Ovary (tissue), 9 donors: Measurements from ENCODE around the gene JAML. TPM values are rescaled to one million over a fixed set of nuclear protein-coding genes. Genes with fewer than 3 reads are reported as not detected.

Experiments used
- DNase-seq, 5 donors: peaks; one replicate each; pipeline ENCODE4 v3.0.0-alpha.2; 2019 to 2020
- H3K27ac ChIP-seq, 2 donors: fragments of 200-600 bp; one replicate each; pipeline versions ENCODE4 v1.5.1 to v1.8.0; 2019 to 2022
- H3K27me3 ChIP-seq: fragments of 200-600 bp; one replicate; pipeline ENCODE4 v1.8.0; 2022
- H3K36me3 ChIP-seq: fragments of 200-600 bp; sonication (generic); one replicate; pipeline ENCODE4 v1.5.1; 2019
- H3K4me1 ChIP-seq: one replicate; pipeline ENCODE4 v1.8.1; 2013; ENCODE audit warnings: mild to moderate bottlenecking, moderate library complexity; ENCODE audit not compliant: insufficient read depth
- H3K4me3 ChIP-seq: fragments of 200-600 bp; sonication (generic); one replicate; pipeline ENCODE4 v1.5.1; 2017
- H3K9me3 ChIP-seq, 2 donors: fragments of 200-600 bp in 1 of 2; sonication (generic) in 1 of 2; one replicate each; pipeline versions ENCODE4 v1.5.1 to v1.8.1; 2013 to 2019; ENCODE audit warnings: mild to moderate bottlenecking in 1 of 2, moderate library complexity in 1 of 2
- EP300 ChIP-seq: sonication (generic); formaldehyde crosslinking; IDR thresholded peaks from one replicate; pipeline ENCODE4 v1.6.1; 2017; ENCODE audit warnings: antibody characterized with exemption
- POLR2A ChIP-seq: fragments of 450-650 bp; IDR thresholded peaks from one replicate; pipeline ENCODE4 v1.6.1; 2017; ENCODE audit warnings: antibody characterized with exemption, mild to moderate bottlenecking, moderate library complexity
- WGBS, 3 donors: extraction: QIAGEN DNeasy Blood & Tissue Kit in 1 of 3; methylation state at CpG; one replicate each; pipeline versions ENCODE4 v1.1.5 to v1.1.7; 2013 to 2017; 5-methylcytosine and 5-hydroxymethylcytosine counted together
- intact Hi-C, 4 donors: fragments of 100-400 bp; cut with DNase I; formaldehyde crosslinking; loops; one replicate each; pipeline versions ENCODE4 v1.11.0 to v1.15.1; 2022 to 2023
- polyA plus RNA-seq, 2 donors: library from polyadenylated mRNA; stranded (reverse); fragments of 200-250 nt in 1 of 2; fragments of 350-450 nt in 1 of 2; fragmentation: Illumina TruSeq in 1 of 2; extraction: RNeasy Lipid Tissue Mini Kit (QIAGEN cat#74804) in 1 of 2; gene quantifications; one replicate each; pipeline ENCODE4 v1.2.3, GENCODE V29; 2013 to 2014
- total RNA-seq, 7 donors: library from RNA; depleted of rRNA in 2 of 7; stranded (reverse); fragments of >200 nt in 2 of 7; fragmentation: NEBNext Ultra II Directional in 3 of 7; extraction: Animal tissue kit (Norgen Biotek cat#: 25700) in 3 of 7; gene quantifications; one replicate each; pipeline versions ENCODE4 v1.1.0 to v1.2.4, GENCODE V29; 2016 to 2023
- TF ChIP-seq, protein P1 (sequence below), 3 donors: fragments of 450-650 bp in 2 of 3; fragments of 200-600 bp in 1 of 3; IDR thresholded peaks; one replicate each; pipeline versions ENCODE4 v1.5.1 to v1.8.0; 2016 to 2022; ENCODE audit warnings: antibody characterized with exemption in 3 of 3, mild to moderate bottlenecking in 1 of 3
- donor health status: DM: no; HTN: no; CAD: no; lungs with moderate emphysema.
- donor health status: DM: no; HTN: no; CAD: no.
- donor health status: Bipolar disorder and iron deficiency.
- donor health status: DM: yes; HTN: yes; CAD: no.
- donor health status: DM: no; HTN: no; CAD: no.
- donor health status: DM: yes; HTN: yes; CAD: no.

JAML gene
- total and polyA plus RNA-seq, 9 donors: 0.79 to 18.0 (median 2.0) TPM

DNA sequence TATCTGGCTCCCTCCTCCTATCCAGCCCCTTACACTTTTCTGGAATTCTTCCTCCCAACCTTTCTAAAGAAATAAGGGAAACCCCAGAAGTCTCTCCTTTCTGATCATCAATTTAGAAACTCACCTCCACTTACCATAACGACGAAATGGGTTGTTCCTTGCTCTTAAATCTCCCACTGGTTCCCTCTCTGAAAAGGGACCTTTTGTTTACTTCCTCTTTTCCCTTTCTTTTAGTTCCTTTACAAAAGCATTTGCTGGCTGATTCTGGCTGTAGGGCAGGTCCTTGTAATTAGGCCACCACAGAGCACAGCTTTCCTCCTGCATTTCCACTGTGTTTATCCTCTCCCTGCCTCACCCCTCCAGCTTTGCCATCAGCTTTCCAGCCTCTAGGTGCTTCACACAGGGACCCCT is 12.0 kb downstream of the JAML start:
- H3K36me3 ChIP-seq: no peaks in the 10 kb centered on the region
- intact Hi-C loops: no loop called here
- 64 to 73% (median 70%) methylated on average over 2 of the region's 2 CpGs for WGBS, 3 donors
- H3K27ac ChIP-seq: no peak overlapping the region
- no peak for DNase-seq
- no peaks in the 10 kb centered on the region for H3K27me3 ChIP-seq
- TF ChIP-seq, protein P1, sequence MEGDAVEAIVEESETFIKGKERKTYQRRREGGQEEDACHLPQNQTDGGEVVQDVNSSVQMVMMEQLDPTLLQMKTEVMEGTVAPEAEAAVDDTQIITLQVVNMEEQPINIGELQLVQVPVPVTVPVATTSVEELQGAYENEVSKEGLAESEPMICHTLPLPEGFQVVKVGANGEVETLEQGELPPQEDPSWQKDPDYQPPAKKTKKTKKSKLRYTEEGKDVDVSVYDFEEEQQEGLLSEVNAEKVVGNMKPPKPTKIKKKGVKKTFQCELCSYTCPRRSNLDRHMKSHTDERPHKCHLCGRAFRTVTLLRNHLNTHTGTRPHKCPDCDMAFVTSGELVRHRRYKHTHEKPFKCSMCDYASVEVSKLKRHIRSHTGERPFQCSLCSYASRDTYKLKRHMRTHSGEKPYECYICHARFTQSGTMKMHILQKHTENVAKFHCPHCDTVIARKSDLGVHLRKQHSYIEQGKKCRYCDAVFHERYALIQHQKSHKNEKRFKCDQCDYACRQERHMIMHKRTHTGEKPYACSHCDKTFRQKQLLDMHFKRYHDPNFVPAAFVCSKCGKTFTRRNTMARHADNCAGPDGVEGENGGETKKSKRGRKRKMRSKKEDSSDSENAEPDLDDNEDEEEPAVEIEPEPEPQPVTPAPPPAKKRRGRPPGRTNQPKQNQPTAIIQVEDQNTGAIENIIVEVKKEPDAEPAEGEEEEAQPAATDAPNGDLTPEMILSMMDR (IDR thresholded peaks at IDR 0.05): no peak
- TF ChIP-seq POLR2A: no peak
- TF ChIP-seq EP300: no peak
- no peaks in the 10 kb centered on the region for H3K4me1 ChIP-seq
- H3K4me3 ChIP-seq: no peak overlapping the region
- no peaks in the 10 kb centered on the region for H3K9me3 ChIP-seq

DNA sequence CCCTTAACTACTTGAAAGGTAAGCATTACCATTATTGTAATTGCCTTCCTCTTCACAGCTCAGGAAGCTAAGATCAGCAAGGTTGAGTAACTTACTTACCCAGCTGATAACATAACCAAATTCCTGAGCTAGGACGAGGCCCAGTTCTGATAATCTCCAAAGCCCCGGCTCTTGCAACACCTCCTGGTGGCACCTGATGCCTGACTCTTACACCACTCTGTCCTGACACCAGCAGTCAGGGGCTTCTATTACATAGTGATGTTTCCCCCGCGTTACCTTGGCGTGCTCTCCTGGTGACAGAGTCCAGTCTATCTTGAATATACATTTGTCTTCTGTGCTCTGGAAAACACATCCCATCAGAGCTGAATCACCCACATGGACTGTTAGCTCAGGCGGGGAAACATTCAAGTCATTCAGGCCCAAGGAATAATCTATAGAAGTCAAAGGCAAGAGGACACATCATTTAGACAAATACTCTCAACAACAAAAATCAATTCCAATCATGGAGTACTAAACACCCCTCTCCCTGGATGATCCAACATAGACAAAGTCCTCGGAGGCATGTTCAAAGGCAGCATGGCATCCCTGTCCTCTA is 12.6 kb downstream of the JAML start:
- no peak for DNase-seq
- WGBS, 3 donors: 68 to 75% (median 75%) methylated on average over 7 of the region's 7 CpGs
- Histone ChIP-seq H3K27ac (no peak overlapping the region), H3K4me1 (no peaks in the 10 kb centered on the region), H3K36me3 (no peaks in the 10 kb centered on the region), H3K4me3 (no peak overlapping the region), H3K27me3 (no peaks in the 10 kb centered on the region), H3K9me3 (no peaks in the 10 kb centered on the region)
- intact Hi-C loops: no loop called here
- no peak for TF ChIP-seq POLR2A

DNA sequence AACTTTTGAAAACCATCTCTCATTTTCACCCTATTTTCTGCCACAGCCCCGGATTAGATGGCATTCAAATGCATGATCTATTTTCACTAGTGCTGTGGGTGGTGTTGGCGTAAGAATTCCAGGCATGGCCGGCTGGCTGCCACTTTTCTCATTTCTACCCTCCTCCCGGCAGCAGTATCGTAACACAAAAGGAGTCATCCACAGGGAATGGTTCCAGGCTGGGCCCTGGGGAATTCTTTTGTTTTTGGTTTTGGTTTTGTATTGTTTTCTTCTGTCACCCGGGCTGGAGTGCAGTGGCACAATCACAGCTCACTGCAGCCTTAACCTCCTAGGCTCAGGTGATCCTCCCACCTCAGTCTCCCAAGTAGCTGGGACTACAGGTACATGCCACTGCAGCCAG is 13.8 kb downstream of the JAML start:
- Histone ChIP-seq H3K9me3 (no peaks in the 10 kb centered on the region), H3K4me1 (no peaks in the 10 kb centered on the region), H3K27me3 (no peaks in the 10 kb centered on the region), H3K36me3 (no peaks in the 10 kb centered on the region), H3K27ac (no peak overlapping the region), H3K4me3 (no peak overlapping the region)
- WGBS, 3 donors: 18 to 35% (median 32%) methylated on average over 6 of the region's 6 CpGs
- no peak for DNase-seq
- TF ChIP-seq, protein P1 (IDR thresholded peaks at IDR 0.05): no peak
- TF ChIP-seq POLR2A: no peak
- no peak for TF ChIP-seq EP300
- intact Hi-C loops: no loop called here

DNA sequence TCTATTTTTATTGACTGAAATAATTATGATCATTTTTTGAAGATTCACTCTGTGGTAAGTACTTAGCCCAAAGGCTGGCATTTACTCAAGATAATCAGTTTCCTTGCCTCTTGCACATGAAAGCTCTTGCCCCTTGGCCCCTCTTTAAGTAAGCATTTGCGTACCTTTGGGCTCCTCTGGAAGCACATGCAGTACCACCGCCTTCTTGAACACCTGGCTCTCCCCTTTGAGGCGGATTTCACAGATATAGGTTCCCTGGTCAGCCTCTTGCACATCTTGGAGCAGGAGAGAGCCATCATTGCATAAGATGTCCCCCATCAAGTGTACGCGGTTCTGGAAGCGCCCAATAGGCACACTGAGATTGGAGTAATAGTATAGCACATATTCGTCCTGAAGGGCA is 14.5 kb downstream of the JAML start:
- Histone ChIP-seq H3K27me3 (no peaks in the 10 kb centered on the region), H3K27ac (no peak overlapping the region), H3K9me3 (no peaks in the 10 kb centered on the region), H3K4me3 (no peak overlapping the region), H3K4me1 (no peaks in the 10 kb centered on the region), H3K36me3 (no peaks in the 10 kb centered on the region)
- intact Hi-C loops: no loop called here
- WGBS, 3 donors: 83 to 88% (median 84%) methylated on average over 7 of the region's 7 CpGs
- DNase-seq: no peak
- TF ChIP-seq, protein P1 (IDR thresholded peaks at IDR 0.05): no peak

DNA sequence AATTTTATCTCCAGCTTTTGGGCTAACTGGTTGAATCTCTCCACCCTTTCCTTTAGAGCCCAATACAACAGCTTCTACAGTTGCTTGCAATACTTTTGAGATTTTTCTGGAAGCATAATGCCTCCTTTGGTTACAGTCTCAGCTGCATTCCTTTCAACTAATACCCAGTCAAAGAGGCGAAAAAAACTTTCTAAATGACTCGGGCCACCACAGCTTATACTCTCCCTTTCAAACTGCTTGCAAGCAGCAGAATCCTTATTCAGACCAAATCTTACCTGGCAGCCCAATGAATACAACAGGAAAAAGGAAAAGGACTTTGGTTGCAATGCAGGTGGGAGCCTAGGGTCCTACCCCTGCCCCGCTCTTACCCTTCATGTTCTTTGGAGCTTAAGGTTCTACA is 15.8 kb downstream of the JAML start:
- intact Hi-C loops: no loop called here
- H3K4me3 ChIP-seq: no peak overlapping the region
- no peaks in the 10 kb centered on the region for H3K36me3 ChIP-seq
- TF ChIP-seq, protein P1 (IDR thresholded peaks at IDR 0.05): no peak
- TF ChIP-seq POLR2A (no peak), EP300 (no peak)
- WGBS, 3 donors: 83 to 88% (median 84%) methylated on average over 3 of the region's 3 CpGs
- no peaks in the 10 kb centered on the region for H3K9me3 ChIP-seq
- no peak overlapping the region for H3K27ac ChIP-seq
- DNase-seq: no peak
- no peaks in the 10 kb centered on the region for H3K4me1 ChIP-seq
- H3K27me3 ChIP-seq: no peaks in the 10 kb centered on the region
